Lung (tissue), 12 donors: ENCODE measurements around the gene HSPB2. TPM values are rescaled to one million over a fixed set of nuclear protein-coding genes. Genes with fewer than 3 reads are reported as not detected.

Source experiments
- ATAC-seq: fragments of 200-7000 bp; cut with Tn5 transposase; one replicate; pipeline ENCODE4 v1.9.1; 2020; ENCODE audit warnings: moderate number of reproducible peaks; ENCODE audit not compliant: insufficient read depth, low FRiP score
- DNase-seq, 3 donors: peaks; one replicate each; pipeline ENCODE4 v3.0.0-alpha.2; 2013 to 2017
- H3K27ac ChIP-seq, 2 donors: one replicate each; pipeline ENCODE4 v1.5.1; 2013; ENCODE audit warnings: mild to moderate bottlenecking in 2 of 2, moderate library complexity in 2 of 2, control low read depth in 1 of 2, inconsistent platforms in 1 of 2, low read depth in 1 of 2, low read length in 1 of 2
- H3K27me3 ChIP-seq, 3 donors: one replicate each; pipeline ENCODE4 v1.5.1; 2013; ENCODE audit warnings: low read length in 2 of 3; ENCODE audit not compliant: control insufficient read depth in 3 of 3, insufficient read depth in 3 of 3
- H3K36me3 ChIP-seq, 4 donors: one replicate each; pipeline ENCODE4 v1.5.1; 2013; ENCODE audit warnings: low read length in 4 of 4, mild to moderate bottlenecking in 1 of 4, moderate library complexity in 1 of 4; ENCODE audit not compliant: control insufficient read depth in 4 of 4, insufficient read depth in 4 of 4
- H3K4me1 ChIP-seq, 5 donors: one replicate each; pipeline ENCODE4 v1.5.1; 2013; ENCODE audit warnings: low read length in 5 of 5, mild to moderate bottlenecking in 2 of 5, moderate library complexity in 1 of 5; ENCODE audit not compliant: control insufficient read depth in 5 of 5, insufficient read depth in 5 of 5
- H3K4me3 ChIP-seq: one replicate; pipeline ENCODE4 v1.5.1; 2013; ENCODE audit warnings: mild to moderate bottlenecking, control low read depth, moderate library complexity
- H3K9ac ChIP-seq, 2 donors: one replicate each; pipeline ENCODE4 v1.5.1; 2013; ENCODE audit warnings: low read length in 2 of 2, control low read depth in 1 of 2; ENCODE audit not compliant: insufficient read depth in 1 of 2
- H3K9me3 ChIP-seq, 4 donors: one replicate each; pipeline ENCODE4 v1.5.1; 2013; ENCODE audit warnings: low read length in 3 of 4, mild to moderate bottlenecking in 1 of 4, moderate library complexity in 1 of 4; ENCODE audit not compliant: control insufficient read depth in 4 of 4, insufficient read depth in 3 of 4
- WGBS, 2 donors: extraction: QIAGEN DNeasy Blood & Tissue Kit; methylation state at CpG; one replicate each; pipeline ENCODE4 v1.1.7; 2013; 5-methylcytosine and 5-hydroxymethylcytosine counted together
- polyA plus RNA-seq, 2 donors: library from polyadenylated mRNA; stranded (reverse); fragments of 200-250 nt; gene quantifications; one replicate each; pipeline ENCODE4 v1.2.1, GENCODE V29; 2013
- total RNA-seq, 2 donors: library from RNA; depleted of rRNA in 1 of 2; stranded (reverse); fragments of >200 nt in 1 of 2; gene quantifications; one replicate each; pipeline ENCODE4 v1.2.1, GENCODE V29; 2014 to 2021
- TF ChIP-seq, protein P1 (sequence below): IDR thresholded peaks from 2 replicates; pipeline ENCODE4 v1.5.1; 2012; ENCODE audit warnings: mild to moderate bottlenecking; ENCODE audit errors: control extremely low read depth, extremely low read depth
- donor health status: control.
- donor health status: control.
- donor health status: Bipolar disorder and iron deficiency.
- donor health status: healthy.
- donor health status: DM: yes; HTN: yes; CAD: no.

HSPB2 gene
- total and polyA plus RNA-seq, 4 donors = 0.65 to 5.4 (median 3.8) TPM

DNA sequence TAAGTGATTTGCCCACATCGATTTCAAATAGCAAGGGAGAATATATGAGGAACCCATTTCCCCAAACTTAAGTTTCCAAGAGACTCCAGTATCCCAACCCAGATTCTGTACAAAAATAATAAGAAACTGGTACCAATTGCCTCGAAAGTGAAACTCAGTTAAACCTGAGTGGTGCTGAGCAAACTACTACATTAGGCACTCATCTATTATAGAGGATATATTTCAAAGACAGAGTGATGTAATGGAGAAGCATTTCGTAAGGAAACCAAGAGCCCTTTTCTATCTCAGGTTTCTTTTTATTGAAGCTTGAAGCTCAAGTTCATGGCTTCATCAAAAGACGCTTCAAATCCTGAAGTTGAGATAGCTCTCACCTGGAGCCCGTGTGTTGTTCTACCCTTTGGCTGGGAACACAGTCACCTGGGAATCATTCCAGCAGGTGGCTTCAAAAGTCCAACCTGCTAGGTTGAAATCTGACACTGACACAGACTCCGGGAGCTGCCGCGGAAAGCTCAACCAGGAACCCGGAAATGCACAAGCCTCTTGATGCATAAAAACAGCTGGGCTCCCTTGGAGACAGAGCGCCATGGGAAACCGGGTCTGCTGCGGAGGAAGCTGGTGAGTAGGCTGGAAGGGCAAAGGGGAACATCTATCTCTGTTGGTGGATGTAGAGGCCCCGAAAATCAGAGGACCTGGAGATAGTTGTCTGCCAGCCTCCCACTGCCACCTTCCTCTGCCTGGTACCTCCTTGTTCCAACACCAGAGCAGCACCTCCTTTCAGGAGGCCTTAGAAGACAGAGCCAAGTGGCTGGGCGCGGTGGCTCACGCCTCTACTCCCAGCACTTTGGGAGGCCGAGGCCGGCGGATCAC, 6.1 kb downstream of the HSPB2 start, which contains the start of gene C11orf52:
Gene C11orf52 (plus strand): TSS at position 524 of the 867 bp plus-strand sequence. CDS start 60 bp downstream, at position 584.
- ATAC-seq = peak; percentile 65
- peak within 1 kb of the TSS in 1 of 2 donors; percentile 59 for H3K9ac ChIP-seq
- no peaks in the 10 kb centered on the region for H3K36me3 ChIP-seq
- H3K4me3 ChIP-seq = peak within 1 kb of the TSS; percentile 24
- H3K4me1 ChIP-seq = peaks cover 4 to 26% (median 7%) of the 10 kb centered on the region in 5 donors
- TF ChIP-seq, protein P1, sequence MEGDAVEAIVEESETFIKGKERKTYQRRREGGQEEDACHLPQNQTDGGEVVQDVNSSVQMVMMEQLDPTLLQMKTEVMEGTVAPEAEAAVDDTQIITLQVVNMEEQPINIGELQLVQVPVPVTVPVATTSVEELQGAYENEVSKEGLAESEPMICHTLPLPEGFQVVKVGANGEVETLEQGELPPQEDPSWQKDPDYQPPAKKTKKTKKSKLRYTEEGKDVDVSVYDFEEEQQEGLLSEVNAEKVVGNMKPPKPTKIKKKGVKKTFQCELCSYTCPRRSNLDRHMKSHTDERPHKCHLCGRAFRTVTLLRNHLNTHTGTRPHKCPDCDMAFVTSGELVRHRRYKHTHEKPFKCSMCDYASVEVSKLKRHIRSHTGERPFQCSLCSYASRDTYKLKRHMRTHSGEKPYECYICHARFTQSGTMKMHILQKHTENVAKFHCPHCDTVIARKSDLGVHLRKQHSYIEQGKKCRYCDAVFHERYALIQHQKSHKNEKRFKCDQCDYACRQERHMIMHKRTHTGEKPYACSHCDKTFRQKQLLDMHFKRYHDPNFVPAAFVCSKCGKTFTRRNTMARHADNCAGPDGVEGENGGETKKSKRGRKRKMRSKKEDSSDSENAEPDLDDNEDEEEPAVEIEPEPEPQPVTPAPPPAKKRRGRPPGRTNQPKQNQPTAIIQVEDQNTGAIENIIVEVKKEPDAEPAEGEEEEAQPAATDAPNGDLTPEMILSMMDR = no peak
- 51 to 66% methylated on average over 19 of the region's 19 CpGs for WGBS, 2 donors
- H3K27ac ChIP-seq = peak within 1 kb of the TSS; percentile 21 to 78
- H3K27me3 ChIP-seq = no peaks in the 10 kb centered on the region
- H3K9me3 ChIP-seq = no peaks in the 10 kb centered on the region
- peak; percentile 79 to 89 (median 79) for DNase-seq

DNA sequence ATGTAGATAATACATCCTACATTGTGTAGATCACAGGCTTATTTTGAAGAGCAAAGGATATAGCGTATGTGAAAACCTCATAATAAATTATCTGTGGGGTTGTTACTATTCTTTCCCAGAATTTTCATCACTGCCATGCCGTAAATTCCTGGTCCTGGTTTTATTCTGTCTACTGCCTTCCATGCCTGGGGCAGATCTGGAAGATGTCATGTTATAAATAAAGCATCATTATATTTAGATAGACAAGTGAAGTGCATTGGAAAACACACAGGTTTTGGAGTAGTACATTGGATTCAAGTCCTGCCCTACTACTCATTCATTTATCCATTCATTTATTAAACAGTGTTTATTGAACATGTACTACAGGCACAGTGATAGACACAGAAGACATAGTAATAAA, 8.4 kb downstream of the HSPB2 start:
- peaks cover 5 to 27% (median 8%) of the 10 kb centered on the region in 5 donors for H3K4me1 ChIP-seq
- no peak for ATAC-seq
- TF ChIP-seq, protein P1 = no peak
- DNase-seq = no peak
- H3K4me3 ChIP-seq = no peak overlapping the region
- H3K36me3 ChIP-seq = no peaks in the 10 kb centered on the region
- 72 to 96% methylated on average over 2 of the region's 2 CpGs for WGBS, 2 donors
- H3K27ac ChIP-seq = no peak overlapping the region
- H3K9me3 ChIP-seq = no peaks in the 10 kb centered on the region
- no peaks in the 10 kb centered on the region for H3K27me3 ChIP-seq
- H3K9ac ChIP-seq = no peak overlapping the region

DNA sequence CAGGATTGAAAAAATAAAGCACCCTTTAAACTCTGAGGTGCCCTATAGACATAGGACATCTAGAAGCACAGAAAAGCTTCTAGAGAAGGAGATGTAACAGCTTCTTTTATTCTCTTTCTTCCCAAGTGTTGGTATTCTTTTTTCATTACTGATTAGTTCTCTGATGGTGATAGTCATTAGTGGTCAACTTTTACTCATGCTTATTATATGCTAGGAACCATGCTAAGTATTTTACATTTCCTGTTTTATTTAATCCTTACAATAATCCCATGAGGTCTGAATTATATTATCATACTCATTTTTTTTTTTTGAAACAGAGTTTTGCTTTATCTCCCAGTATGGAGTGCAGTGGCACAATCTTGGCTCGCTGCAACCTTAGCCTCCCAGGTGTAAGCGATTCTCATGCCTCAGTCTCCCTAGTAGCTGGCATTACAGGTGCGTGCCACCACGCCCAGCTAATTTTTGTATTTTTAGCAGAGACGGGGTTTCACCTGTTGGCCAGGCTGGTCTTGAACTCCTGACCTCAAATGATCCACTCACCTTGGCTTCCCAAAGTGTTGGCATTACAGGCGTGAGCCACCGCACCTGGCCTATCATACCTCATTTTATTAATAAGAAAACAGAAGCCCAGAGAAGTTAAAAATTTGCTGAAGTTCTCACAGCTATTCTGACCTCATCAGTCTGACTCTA, 9.2 kb downstream of the HSPB2 start:
- 92 to 95% methylated on average over 7 of the region's 7 CpGs for WGBS, 2 donors
- Histone ChIP-seq H3K9ac (no peak overlapping the region), H3K27ac (no peak overlapping the region), H3K27me3 (no peaks in the 10 kb centered on the region), H3K9me3 (no peaks in the 10 kb centered on the region), H3K4me1 (peaks cover 5 to 32% (median 14%) of the 10 kb centered on the region in 5 donors), H3K36me3 (no peaks in the 10 kb centered on the region), H3K4me3 (no peak overlapping the region)
- DNase-seq = no peak
- TF ChIP-seq, protein P1 = no peak
- no peak for ATAC-seq
